CD14-positive monocyte (primary cell): ENCODE measurements around the gene PRMT5. TPM values are rescaled to one million over a fixed set of nuclear protein-coding genes. Genes with fewer than 3 reads are reported as not detected.
A peak's percentile ranks its signal among the peaks of the same experiment; 100 is the strongest.

ENCODE experiments used
- DNase-seq, 3 donors: peaks; one replicate each; pipeline ENCODE4 v3.0.0-alpha.2; 2011 to 2022
- H2AFZ ChIP-seq: 2 replicates; pipeline ENCODE4 v1.6.0; 2012; ENCODE audit warnings: mild to moderate bottlenecking, low read depth, low read length, inconsistent platforms; ENCODE audit not compliant: insufficient read depth, poor library complexity, severe bottlenecking
- H3K27ac ChIP-seq, 2 donors: 1 replicate in 1 of 2; 2 replicates in 1 of 2; pipeline ENCODE4 v1.5.1; 2012 to 2013; ENCODE audit warnings: low read length in 2 of 2, control low read depth in 1 of 2, inconsistent platforms in 1 of 2, low read depth in 1 of 2, mild to moderate bottlenecking in 1 of 2
- H3K27me3 ChIP-seq, 2 donors: one replicate each; pipeline versions ENCODE4 v1.6.0 to v1.6.1; 2011 to 2013; ENCODE audit warnings: low read length in 2 of 2; ENCODE audit not compliant: control insufficient read depth in 2 of 2, insufficient read depth in 2 of 2
- H3K36me3 ChIP-seq, 2 donors: replicated peaks in 1 of 2; 1 replicate in 1 of 2; 2 replicates in 1 of 2; pipeline versions ENCODE4 v1.5.1 to v1.6.1; 2012 to 2013; ENCODE audit warnings: low read length in 2 of 2, control low read depth in 1 of 2, inconsistent platforms in 1 of 2, mild to moderate bottlenecking in 1 of 2; ENCODE audit not compliant: insufficient read depth in 2 of 2, control insufficient read depth in 1 of 2
- H3K4me1 ChIP-seq, 2 donors: 1 replicate in 1 of 2; 2 replicates in 1 of 2; pipeline versions ENCODE4 v1.5.1 to v1.6.1; 2012 to 2013; ENCODE audit warnings: low read length in 2 of 2, control low read depth in 1 of 2, inconsistent platforms in 1 of 2, mild to moderate bottlenecking in 1 of 2, moderate library complexity in 1 of 2; ENCODE audit not compliant: insufficient read depth in 2 of 2, control insufficient read depth in 1 of 2
- H3K4me2 ChIP-seq: replicated peaks from 2 replicates; pipeline ENCODE3; 2012; ENCODE audit warnings: low read length, moderate library complexity, mild to moderate bottlenecking; ENCODE audit not compliant: poor library complexity, severe bottlenecking; ENCODE audit errors: extremely low read depth
- H3K4me3 ChIP-seq, 3 experiments: fragments of 200-600 bp in 1 of 3; sonication (generic) in 1 of 3; replicated peaks in 1 of 3; 1 replicate in 2 of 3; 2 replicates in 1 of 3; pipeline ENCODE4 v1.5.1; 2011 to 2013; ENCODE audit warnings: low read length in 3 of 3, mild to moderate bottlenecking in 3 of 3, control low read depth in 2 of 3, low read depth in 2 of 3, inconsistent platforms in 1 of 3, moderate library complexity in 1 of 3
- H3K79me2 ChIP-seq: 2 replicates; pipeline ENCODE4 v1.6.0; 2012; ENCODE audit warnings: mild to moderate bottlenecking, control low read depth, inconsistent platforms, low read length, moderate library complexity; ENCODE audit not compliant: insufficient read depth
- H3K9ac ChIP-seq: 2 replicates; pipeline ENCODE4 v1.6.0; 2017; ENCODE audit warnings: low read length, mild to moderate bottlenecking; ENCODE audit not compliant: insufficient read depth, poor library complexity, severe bottlenecking
- H3K9me3 ChIP-seq, 2 donors: replicated peaks in 1 of 2; 1 replicate in 1 of 2; 2 replicates in 1 of 2; pipeline versions ENCODE4 v1.5.1 to v1.6.1; 2012 to 2013; ENCODE audit warnings: low read length in 2 of 2, control low read depth in 1 of 2; ENCODE audit not compliant: control insufficient read depth in 1 of 2, insufficient read depth in 1 of 2
- H4K20me1 ChIP-seq: 2 replicates; pipeline ENCODE4 v1.6.0; 2012; ENCODE audit warnings: mild to moderate bottlenecking, low read length, control low read depth, moderate library complexity; ENCODE audit not compliant: insufficient read depth
- H3K27ac Mint-ChIP-seq, 7 donors: one replicate each; pipeline ENCODE4 v1.8.0; 2020; ENCODE audit warnings: mild to moderate bottlenecking in 7 of 7, mixed read lengths in 7 of 7, moderate library complexity in 6 of 7, inconsistent platforms in 2 of 7
- H3K27me3 Mint-ChIP-seq, 3 donors: one replicate each; pipeline ENCODE4 v1.8.0; 2021 to 2022; ENCODE audit warnings: low read depth in 3 of 3, mild to moderate bottlenecking in 3 of 3, mixed read lengths in 3 of 3, moderate library complexity in 3 of 3, inconsistent platforms in 1 of 3
- H3K36me3 Mint-ChIP-seq, 2 donors: one replicate each; pipeline ENCODE4 v1.8.0; 2020; ENCODE audit warnings: mixed read lengths in 2 of 2, inconsistent platforms in 1 of 2, mild to moderate bottlenecking in 1 of 2
- H3K4me1 Mint-ChIP-seq: one replicate; pipeline ENCODE4 v1.8.0; 2020; ENCODE audit warnings: mild to moderate bottlenecking, mixed read lengths
- H3K4me3 Mint-ChIP-seq, 2 donors: one replicate each; pipeline ENCODE4 v1.8.0; 2020; ENCODE audit warnings: mild to moderate bottlenecking in 2 of 2, mixed read lengths in 2 of 2, moderate library complexity in 1 of 2
- H3K9me3 Mint-ChIP-seq, 7 donors: one replicate each; pipeline ENCODE4 v1.8.0; 2020 to 2022; ENCODE audit warnings: mixed read lengths in 7 of 7, mild to moderate bottlenecking in 6 of 7, moderate library complexity in 6 of 7, inconsistent platforms in 2 of 7
- CTCF ChIP-seq: fragments of 200-600 bp; IDR thresholded peaks from one replicate; pipeline ENCODE4 v1.8.0; 2022; ENCODE audit warnings: antibody characterized with exemption, mild to moderate bottlenecking
- WGBS: methylation state at CpG from one replicate; pipeline ENCODE4 v1.1.5; 2013; ENCODE audit warnings: missing lambda C conversion rate; ENCODE audit not compliant: insufficient coverage; 5-methylcytosine and 5-hydroxymethylcytosine counted together
- intact Hi-C, 2 donors: fragments of 100-400 bp; cut with micrococcal nuclease; formaldehyde crosslinking; loops; one replicate each; pipeline versions ENCODE4 v1.15.0 to v1.15.1; 2023
- polyA plus RNA-seq, 3 donors: library from polyadenylated mRNA; depleted of rRNA in 1 of 3; unstranded in 2 of 3; stranded (reverse) in 1 of 3; fragments of 300-500 nt in 2 of 3; fragments of >200 nt in 1 of 3; fragmentation: Illumina TruSeq in 2 of 3; gene quantifications; 1 replicate in 2 of 3; 2 replicates in 1 of 3; pipeline ENCODE4 v1.2.3, GENCODE V29; 2012 to 2021

Gene PRMT5
- polyA plus RNA-seq, 3 donors = 38.7 to 44.4 (median 44.1) TPM

DNA sequence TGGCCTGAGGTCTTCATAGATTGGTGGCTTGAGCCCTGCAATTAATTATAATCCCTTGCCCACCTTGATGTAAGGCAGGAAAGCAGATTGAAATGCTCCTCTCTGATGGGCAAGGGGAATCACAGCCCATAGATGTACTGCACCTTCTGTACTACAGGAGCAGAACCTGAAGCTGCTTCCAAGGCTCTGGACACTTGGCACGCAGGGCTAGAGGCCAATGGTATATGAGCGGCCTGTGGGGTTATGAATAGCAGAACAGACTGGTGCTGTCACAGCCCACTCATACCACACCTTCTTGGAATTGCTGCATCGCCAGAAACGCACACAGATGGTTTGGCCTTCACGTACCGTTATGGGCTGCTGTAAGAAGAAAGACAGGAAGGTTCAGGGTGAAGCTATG lies 8.5 kb downstream of the PRMT5 start:
- peaks cover 0 to 3% (median 0%) of the 10 kb centered on the region in 3 donors for H3K27me3 Mint-ChIP-seq
- Histone ChIP-seq H3K36me3 (peaks cover 35 to 52% of the 10 kb centered on the region in 2 donors), H4K20me1 (no peaks in the 10 kb centered on the region), H2AFZ (no peak overlapping the region), H3K79me2 (peaks cover 25% of the 10 kb centered on the region), H3K4me3 (no peak overlapping the region), H3K27ac (peak overlapping the region in 1 of 2 donors; percentile 99), H3K4me1 (peaks cover 34 to 35% of the 10 kb centered on the region in 2 donors), H3K9me3 (no peaks in the 10 kb centered on the region), H3K9ac (no peak overlapping the region), H3K4me2 (no peak overlapping the region), H3K27me3 (no peaks in the 10 kb centered on the region)
- peaks cover 46 to 57% of the 10 kb centered on the region in 2 donors for H3K36me3 Mint-ChIP-seq
- H3K4me3 Mint-ChIP-seq = no peak overlapping the region
- intact Hi-C loops = loop anchor here in 1 of 2 donors (10.0 kb wide), 1 partner anchor 1194 kb away; the partner anchor contains the start of genes DCAF11 and NRL
- no CpG with 5 or more reads among the region's 6 CpGs for WGBS
- H3K9me3 Mint-ChIP-seq = peaks cover 0 to 2% (median 0%) of the 10 kb centered on the region in 7 donors
- TF ChIP-seq CTCF = no peak
- no peak for DNase-seq
- H3K4me1 Mint-ChIP-seq = peaks cover 34% of the 10 kb centered on the region
- peak overlapping the region in 4 of 7 donors; percentile 68 to 100 (median 100) for H3K27ac Mint-ChIP-seq

DNA sequence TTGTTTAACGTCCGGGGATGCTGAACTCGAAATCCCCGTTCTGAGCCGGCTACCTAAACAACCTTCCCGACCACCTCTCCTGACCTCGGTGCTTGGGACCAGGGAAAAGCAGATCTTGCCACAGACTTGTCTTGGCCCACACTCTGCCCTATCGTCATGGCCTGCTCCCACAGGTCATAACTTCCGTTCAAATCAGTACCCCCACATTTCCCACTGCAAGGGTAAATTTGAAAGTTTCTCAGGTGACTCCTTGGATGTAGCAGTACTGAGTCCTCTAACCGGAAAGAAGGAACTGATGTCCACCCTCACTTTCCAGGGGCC lies 9.6 kb downstream of the PRMT5 start:
- H3K27me3 Mint-ChIP-seq = peaks cover 0 to 3% (median 0%) of the 10 kb centered on the region in 3 donors
- Histone ChIP-seq H3K4me2 (peak overlapping the region; percentile 79), H3K9me3 (no peaks in the 10 kb centered on the region), H3K79me2 (peaks cover 37% of the 10 kb centered on the region), H4K20me1 (no peaks in the 10 kb centered on the region), H3K27ac (peak overlapping the region; percentile 87 to 99), H3K4me3 (peak overlapping the region; percentile 13 to 67 (median 36)), H3K4me1 (peaks cover 45 to 46% of the 10 kb centered on the region in 2 donors), H3K27me3 (no peaks in the 10 kb centered on the region), H3K9ac (peak overlapping the region; percentile 41), H2AFZ (peak overlapping the region; percentile 67), H3K36me3 (peaks cover 33 to 42% of the 10 kb centered on the region in 2 donors)
- WGBS = 4% methylated on average over 9 of the region's 10 CpGs
- no peak for TF ChIP-seq CTCF
- peak overlapping the region; percentile 85 to 87 for H3K4me3 Mint-ChIP-seq
- H3K27ac Mint-ChIP-seq = peak overlapping the region; percentile 98 to 100 (median 100)
- peaks cover 0 to 2% (median 0%) of the 10 kb centered on the region in 7 donors for H3K9me3 Mint-ChIP-seq
- peaks cover 42 to 47% of the 10 kb centered on the region in 2 donors for H3K36me3 Mint-ChIP-seq
- intact Hi-C loops = loop anchor here in 1 of 2 donors (1.0 to 5.0 kb wide), 2 partner anchors 10 to 47 kb away; partner anchors contain the start of genes LRP10 and PRMT5
- peaks cover 45% of the 10 kb centered on the region for H3K4me1 Mint-ChIP-seq
- DNase-seq = no peak
